ENCODE results near the gene PARN.
"Not testable (repeated sequence)": the region's sequence is repeated elsewhere in the genome, so short reads cannot be mapped to it uniquely, and the experiment has no call there.

PARN gene

DNA sequence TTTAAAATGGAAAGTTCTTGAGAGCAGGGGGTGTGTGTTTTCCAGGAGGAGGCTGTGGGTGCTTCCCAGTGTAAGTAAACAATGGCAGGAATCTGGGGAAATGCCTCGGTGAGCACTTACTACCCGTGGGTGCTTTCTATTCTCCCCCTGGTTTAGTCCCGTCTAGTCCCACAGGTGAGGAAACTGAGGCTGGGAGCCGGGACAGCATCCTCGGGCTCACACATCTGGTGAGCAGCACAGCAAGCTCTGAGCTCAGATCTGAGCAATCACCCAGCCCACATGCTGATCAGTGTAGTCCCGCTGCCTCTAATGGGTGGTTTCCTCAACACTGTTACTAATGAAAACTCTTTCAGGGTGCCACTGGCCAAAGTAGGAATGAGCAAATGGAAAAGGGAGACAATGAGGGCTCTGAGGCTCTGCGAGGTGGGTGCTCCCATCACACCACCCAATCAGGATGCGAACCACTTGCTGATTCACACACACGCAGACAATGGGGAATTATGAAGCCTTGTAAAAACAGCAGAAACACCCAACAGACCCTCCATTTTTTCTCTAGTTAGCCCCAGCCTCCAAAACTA is 202.6 kb downstream of the PARN start:
- no peak for FAIRE-seq

DNA sequence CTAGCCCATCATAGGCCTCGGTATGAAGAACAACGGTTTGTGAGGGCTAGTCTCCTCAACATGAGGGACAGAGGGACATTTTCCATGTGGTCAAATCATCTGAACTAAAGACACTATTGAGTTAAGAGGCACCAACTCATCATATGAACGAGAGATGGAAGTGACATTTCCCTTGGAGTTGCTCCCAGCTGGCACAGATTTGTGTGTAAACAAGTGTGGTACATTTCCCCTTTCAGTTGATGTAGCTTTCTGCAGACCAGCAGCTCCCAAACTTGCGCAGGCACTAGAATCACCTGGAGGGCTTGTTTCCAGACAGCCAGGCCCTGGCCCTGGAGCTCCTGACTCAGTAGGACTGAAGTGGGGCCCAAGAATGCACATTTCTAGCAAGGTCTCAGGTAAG is 205.5 kb downstream of the PARN start:
- no peak for FAIRE-seq

DNA sequence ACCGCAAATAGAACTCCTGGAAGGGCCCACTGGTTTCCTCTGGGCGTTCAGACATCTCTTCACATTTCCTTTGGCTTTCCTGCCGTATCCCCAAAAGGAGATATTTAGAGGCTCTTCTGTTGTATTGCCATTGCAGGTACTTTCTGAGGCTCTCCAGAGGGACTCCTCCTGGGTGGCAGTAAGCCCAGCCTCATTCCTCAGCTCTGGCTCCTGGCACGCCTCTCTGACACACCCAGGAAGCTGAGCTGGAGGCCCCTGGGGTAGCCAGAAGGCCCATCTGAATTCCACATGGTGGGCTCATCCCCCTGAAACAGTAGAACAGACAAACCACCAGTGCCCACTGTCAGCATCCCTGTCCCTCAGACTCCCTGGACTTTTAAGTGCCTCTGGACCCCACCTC is 206.7 kb downstream of the PARN start:
- no peak for FAIRE-seq

DNA sequence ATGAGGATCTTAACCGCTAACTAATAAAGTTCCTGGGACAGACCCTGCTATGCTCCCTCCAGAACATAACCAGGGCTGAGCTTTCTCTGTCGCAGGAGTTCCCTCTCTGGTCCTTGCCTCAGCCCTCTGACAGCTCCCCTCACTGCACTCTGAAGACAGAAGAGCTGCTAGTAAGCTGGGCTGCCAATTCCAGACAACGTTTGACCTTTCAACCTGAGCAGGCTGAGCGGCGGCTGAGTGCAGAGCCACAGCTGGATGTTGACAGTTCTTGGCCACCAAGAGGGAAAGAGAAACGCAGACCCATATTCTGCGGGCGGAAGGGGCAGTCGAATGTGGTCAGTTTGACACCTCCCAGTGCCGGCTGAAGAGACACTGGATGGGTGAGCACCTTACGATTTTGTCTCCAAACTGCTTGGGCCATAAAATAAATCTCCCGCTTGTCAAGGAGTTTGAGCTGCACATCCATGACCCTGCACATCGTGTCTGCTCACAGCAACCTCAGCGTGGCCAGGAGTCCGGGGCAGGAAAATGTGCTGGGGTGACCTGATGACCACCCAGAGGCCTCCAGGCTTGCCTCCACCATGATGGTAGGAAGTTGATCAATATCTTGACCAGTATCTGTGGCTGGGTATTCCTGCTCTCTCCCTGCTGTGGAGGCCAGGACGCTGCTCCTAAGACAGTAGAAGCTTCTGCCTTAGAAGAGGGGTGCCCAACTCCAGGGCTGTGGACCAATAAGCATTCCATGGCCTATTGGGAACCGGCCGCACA is 209.2 kb downstream of the PARN start:
- no peak for FAIRE-seq

DNA sequence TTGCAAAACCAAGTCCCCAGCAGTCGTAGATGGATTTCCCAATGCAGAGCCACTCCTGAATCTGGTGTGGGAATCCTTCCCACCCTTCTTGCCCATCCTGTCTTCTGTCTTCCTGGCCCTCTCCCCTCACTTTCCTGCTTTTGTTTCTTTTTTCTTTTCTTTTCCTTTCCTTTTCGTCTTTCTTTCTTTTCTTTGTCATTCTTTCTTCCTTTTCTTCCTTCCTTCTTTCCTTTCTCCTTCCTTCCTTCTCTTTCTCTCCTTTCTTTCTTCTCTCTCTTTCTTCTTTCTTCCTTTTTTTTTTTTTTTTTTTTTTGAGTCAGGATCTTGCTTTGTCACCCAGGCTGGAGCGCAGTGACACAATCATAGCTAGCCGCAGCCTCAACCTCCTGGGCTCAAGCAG is 209.8 kb downstream of the PARN start:
- FAIRE-seq: not testable (repeated sequence)

DNA sequence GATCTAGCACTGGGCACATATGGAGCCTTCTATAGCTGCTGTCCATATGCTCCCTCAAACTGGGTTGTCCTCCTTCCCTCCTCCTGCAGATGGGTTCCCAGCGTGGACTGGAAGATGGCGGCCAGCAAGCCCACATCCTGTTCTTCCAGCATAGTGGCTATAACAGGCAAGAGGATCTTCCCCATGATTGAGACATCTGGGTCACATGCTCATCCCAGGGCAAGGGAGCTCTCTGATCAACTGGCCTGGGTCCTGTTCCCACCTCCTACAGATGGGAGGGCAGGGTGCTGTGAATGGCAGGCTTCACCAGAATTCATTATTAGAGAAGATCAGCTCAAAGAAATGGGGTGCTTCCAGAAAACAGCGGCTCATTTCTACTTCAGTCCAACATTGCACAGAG is 210.2 kb downstream of the PARN start:
- no peak for FAIRE-seq

DNA sequence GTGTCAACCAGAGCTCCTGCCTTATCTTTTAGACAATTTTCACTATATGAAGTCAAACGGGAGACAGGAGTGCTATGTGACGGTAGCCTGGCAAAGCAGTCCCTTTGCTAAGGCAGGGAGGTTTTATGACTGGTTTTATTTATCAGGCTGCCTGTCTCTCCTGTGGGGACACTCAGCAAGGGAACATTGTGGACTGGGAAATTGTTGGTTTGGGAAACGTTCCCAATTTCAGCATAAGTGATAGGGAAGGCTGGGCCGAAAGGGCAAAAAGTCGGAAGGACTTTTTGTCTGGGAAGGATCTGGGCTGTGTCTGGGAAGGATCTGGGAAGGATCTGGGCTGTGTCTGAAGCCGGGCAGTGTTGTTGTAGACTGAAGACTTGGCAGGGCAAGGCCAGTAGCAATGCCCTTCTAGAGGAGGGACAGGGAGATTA is 211.2 kb downstream of the PARN start:
- FAIRE-seq: no peak

DNA sequence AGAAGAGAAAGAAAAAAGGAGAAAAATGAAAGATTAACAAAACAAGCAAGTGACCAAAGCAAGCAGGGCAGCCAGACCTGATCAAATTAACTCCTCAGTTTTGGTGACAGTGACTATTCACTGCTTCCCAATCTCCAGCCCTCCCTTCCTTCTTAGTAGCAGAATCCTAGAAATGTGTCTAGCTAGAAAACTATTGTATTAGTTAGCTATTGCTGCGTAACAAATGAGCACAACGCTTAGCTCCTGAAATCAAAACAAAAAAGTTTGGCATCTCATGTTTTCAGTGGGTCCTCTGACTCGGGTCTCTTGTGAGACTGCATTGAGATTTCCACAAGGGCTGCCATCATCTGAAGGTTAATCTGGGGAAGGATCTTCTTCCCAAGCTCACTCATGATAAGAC is 213.9 kb downstream of the PARN start:
- no peak for FAIRE-seq

DNA sequence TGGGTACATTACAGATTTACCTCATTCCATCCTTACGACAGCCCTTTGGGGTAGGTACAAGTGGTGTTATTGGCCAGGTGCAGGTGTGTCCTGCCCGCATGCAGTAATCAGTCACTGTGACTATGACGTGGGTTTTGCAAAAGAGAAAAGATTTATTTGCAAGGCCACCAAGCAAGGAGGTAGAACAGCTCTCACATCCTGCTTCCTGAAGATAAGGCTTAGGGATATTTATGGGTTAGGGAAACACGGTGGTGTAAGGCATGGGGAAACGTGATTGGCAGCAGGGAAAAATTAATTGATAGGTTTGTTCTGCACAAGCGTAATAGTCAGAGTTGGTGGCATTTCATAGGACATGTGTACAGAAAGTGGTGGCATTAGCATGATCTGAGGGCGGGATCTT is 214.8 kb downstream of the PARN start:
- FAIRE-seq: no peak

DNA sequence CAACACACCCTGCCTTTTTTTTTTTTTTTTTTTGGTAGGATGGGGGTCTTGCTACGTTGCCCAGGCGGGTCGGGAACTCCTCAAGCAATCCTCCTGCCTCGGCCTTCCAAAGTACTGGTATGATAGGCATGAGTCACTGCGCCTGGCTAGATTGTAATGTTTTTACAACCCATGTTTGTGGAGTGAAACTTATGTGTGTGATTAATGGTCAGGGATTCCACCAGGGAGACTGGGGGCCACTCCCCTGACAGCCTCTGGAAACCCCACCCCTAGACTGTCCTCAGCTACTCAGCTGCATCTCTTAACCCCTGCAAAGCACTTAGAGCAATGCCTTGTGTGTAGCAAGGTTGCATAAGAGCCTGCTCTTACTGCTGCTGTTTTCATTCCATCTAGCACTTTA is 220.5 kb downstream of the PARN start:
- FAIRE-seq: no peak

DNA sequence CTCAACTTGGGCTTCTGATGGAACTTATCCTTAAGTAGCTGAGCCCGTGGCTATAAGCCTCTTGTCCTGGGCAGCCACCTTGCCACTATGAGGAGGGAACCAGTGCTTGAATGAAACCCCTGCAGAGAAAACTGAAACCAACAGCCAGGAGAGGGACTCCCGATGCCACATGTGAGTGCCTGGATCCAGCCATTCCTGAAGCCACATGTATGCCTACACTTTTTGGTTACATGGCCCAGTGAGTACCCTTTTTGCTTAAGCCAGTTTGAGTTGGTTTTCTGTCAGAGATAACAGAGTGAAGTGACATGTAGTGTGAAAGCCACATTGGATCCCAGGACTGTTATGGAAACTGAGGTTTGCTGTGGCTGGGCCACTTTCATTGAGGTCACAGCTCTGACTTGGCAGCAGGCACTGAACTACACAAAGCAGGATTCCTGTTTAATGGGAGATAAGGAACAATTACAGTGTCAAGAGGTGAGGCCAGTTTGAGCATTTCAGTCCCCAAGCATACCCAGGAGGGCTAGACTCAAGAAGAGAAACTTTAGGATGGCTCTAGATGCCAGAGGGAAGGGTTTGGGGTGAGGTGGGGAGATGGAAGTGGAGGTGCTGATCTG is 222.2 kb downstream of the PARN start:
- FAIRE-seq: no peak

DNA sequence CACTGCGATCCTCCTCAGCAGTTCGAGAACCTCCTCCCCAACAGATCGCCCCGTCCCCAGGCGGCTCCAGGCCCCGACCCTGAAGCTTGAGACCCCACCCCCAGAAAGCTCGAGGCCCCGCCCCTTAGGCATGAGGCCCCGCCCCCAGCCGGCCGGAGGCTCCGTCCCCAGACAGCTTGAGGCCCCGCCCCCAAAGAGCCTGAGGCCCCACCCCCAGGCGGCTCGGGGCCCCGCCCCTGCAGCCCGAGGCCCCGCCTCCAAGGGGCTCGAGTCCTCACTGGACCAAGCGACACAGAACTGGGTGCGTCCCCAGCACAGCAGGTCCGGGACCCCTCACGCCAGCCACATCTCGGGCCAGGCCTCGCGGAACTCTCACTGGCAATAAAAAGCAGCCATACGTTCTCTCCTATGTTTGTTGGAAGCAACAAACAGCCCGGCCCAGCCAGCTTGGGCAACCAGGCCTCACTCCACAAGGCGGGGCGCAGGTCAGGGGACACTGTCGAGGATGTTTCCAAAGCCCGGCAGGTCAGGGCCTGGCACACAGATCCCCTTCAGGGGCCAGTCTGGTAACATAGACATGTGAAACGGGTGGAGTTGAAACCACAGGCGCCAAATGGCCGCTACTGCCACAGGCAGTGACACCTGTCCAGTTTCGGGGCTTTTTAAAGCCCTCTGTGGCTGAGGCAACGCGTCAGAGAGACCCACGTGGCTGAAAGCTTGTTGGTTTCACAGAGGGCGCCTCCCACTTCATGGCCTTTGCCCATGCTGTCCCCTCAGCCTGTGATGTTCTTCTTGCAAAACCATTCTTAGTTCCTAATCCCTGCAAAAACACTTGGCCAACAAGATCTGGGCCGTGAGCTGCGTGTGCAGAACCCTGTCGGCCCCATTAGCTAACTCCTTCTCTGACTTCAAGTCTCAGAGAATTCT is 224.2 kb downstream of the PARN start:
- no peak for FAIRE-seq

DNA sequence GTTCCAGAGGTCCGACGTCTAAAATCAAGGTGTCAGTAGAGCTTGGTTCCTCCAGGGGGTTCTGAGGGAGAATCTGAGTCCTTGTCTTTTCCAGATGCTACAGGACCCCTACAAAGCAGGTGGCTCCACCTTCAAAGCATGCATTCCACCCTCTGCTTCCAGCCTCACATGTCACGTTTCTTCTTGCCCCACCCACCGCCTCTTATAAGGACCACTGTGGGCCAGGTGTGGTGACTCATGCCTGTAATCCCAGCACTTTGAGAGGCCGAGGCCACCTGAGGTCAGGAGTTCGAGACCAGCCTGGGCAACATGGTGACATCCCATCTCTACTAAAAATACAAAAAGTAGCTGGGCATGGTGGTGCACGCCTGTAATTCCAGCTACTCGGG is 227.1 kb downstream of the PARN start:
- FAIRE-seq: not testable (repeated sequence)

DNA sequence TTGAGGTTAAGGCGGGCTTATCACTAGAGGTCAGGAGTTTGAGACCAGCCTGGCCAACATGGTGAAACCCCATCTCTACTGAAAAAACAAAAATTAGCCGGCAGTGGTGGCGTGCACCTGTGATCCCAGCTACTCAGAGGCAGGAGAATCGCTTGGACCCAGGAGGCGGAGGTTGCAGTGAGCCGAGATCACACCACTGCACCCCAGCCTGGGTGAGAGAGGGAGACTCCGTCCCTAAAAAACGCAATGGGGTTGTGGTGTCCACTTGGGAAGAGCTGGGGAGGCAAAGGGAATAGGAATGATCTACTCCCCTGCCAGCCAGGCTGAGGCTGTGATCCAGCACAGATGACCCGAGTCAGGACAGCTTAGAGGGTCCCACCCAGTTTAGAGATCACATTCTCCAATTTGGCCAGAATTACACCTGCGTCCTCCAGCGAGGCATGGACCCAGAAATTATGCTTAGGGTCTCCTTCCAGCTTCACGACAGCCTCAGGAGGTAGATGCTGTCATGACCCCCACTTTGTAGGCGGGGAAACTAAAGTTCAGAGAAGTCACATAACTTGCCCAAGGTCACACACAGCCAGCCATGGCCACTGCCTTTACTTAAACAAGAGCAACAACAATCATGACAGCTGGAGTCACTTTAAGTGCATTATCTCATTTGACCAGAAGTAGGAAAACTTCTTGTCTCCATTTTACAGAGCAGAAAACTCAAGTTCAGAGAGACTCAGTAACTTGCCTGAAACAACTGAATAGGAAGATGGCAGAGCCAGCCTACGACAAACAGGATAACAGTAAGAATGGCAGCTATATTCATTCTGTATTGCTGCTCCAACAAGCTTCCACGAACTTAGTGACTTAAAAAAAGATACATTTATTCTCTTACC is 227.7 kb downstream of the PARN start:
- not testable (repeated sequence) for FAIRE-seq

DNA sequence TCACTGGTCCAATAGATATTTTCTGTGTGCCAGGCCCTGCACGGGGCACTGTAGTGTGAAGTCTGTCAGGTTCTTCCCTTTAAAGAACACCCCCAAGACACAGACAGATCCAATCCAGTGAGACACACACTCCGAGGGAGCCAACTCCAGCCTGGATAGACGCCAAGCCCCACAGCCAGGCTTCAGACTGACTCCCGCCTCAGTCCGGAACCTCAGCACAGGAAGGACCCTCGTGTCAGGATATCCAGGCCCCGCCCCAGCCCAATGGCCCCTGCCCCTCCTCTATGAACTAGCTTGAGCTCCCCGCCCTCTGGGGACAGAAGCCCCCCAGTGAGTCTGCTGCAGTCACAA is 228.4 kb downstream of the PARN start:
- not testable (repeated sequence) for FAIRE-seq

DNA sequence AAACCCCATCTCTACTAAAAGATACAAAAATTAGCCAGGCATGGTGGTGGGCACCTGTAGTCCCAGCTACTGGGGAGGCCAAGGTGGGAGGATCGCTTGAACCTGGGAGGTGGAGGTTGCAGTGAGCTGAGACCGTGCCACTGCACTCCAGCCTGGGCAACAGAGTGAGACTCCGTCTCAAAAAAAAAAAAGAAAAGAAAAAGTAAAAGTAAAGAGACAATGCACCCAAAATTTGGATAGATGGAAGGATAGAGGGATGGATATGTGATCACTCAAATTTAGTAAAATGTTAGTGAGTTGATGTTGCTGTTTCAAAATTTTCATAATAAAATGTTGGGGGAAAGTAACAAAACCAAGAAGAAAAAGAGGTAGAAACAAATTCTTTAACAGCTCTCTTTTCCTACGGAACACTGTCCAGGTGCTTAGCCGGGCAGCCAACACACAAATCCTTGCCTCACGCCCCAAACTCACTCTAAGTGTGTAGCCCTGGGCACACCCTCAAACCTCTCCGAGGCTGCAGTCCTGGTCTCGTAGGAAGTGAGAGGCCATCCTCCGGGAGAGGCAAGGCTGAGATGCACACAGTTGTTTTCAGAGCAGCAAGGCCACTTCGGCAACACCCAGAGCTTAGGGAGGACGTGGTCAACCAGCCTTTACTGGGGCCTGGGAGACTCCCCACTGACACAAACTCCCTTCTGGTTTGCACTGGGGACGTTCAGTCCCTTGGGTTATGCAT is 228.9 kb downstream of the PARN start:
- not testable (repeated sequence) for FAIRE-seq

DNA sequence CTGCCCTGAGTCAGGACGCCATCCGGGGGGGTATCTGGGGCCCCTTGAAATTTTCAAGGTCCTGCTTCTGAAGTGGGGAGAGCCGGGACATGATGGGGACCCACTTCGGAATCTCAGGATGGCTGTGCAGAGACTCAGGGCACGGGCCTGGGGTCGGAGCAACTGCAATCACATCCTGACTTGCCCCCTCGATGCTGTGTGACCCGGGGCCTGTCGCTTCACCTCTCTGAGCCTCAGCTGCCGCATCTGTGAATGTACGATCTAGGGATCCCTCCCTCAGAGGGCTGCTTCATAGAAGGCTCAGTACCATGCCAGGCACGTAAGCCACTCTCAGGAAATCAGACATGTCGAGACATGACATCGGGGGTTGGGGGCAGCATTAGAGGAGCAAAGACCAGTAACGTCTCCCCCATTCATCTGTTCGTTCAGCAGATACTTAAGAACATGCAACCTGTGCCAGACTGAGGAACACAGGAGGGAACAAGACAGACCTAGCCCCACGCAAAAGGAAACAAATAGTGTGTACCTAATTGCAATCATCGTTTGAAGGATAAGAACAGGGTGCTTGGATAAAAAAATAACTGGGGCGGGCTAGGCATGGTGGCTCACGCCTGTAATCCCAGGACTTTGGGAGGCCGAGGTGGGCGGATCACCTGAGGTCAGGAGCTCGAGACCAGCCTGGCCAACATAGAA is 229.6 kb downstream of the PARN start:
- FAIRE-seq: no peak

DNA sequence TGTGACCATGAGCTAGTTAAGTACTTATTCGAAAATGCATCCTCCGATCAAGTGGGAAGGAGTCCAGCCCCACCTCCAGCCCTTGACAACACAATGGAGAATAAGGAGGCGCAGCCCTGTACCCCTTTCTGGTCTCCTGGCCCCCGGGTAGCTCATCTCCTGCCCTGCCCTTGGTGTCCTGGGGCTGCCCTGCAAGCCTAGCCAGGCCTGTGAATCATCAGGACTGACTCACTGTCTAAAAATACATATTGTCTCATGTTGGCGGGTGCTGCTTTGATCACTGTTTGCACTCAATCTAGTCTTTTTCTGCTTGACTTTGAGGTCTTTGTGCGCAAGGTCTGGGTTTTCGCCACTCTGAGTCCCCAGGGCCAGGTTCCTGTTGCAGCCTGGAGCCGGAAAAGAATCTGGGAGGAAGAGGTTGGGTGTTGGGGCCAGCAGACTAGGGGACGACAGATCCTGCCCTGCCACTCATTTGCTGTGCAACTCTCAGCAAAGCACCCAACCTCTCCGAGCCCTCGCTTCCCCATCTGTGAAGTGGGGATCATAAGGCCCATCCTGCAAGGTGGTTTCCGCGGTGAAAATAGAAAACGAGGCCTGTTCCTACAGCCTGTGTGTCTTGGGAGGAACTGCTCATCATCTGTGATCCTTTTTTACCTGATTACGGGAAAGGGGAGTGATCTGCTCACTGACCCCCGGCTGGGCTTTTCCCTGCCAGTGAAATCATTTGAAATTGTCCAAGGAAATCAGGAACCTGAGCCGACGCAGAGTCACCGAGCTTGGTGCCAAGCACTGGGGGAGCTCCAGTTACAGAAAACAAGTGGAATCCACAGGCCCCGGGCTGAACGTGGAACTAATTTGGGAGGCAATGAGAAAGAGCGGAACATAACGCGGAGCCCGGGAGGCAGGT is 230.4 kb downstream of the PARN start:
- FAIRE-seq: no peak

DNA sequence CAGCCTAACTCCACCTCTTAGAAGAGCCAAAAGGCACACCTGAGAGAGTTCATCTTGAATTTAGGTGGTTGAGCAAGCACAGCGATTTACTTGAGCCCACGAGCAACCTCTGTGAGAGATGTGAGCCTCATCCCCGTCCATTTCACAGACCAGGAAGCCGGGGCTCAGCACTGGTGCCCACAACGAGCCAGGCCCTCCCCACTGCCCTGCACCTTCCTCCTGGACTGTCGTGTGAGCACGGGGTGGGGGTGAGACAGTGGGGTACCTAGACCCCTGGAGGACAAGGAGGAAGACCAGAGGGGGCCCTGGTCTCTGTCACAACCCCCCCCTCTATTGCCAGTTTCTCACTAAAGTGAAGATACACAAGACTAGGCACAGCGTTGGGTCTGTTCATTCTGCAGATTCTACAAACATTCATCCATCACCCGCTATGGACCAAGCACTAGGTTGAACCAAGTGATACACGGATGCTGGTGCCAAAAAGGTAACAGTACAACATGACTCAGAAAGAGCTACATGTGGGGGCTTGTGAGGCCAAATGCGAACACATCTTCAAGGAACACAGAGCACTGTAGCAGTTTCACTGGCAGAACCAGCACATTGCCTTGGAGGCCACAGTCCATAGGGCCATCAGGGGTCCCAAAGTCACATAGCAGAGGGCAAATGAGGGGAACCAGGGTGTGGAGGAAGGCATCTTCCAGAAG is 231.9 kb downstream of the PARN start:
- FAIRE-seq: no peak
